Bronchial epithelial cell (primary cell): ENCODE measurements around the gene KRT33B. TPM values are rescaled to one million over a fixed set of nuclear protein-coding genes. Genes with fewer than 3 reads are reported as not detected.

Source experiments
- DNase-seq: peaks from one replicate; pipeline ENCODE4 v3.0.0-alpha.2; 2010; ENCODE audit warnings: low read depth
- FAIRE-seq: peaks from 2 replicates; lab custom pipeline; 2011; peaks lifted over from hg19 to GRCh38; lab: Jason Lieb, UNC
- H3K27me3 ChIP-seq: 2 replicates; pipeline ENCODE4 v1.5.1; 2011; ENCODE audit warnings: low read length; ENCODE audit not compliant: control insufficient read depth, insufficient read depth
- H3K36me3 ChIP-seq: 2 replicates; pipeline ENCODE4 v1.5.1; 2011; ENCODE audit warnings: low read length; ENCODE audit not compliant: control insufficient read depth, insufficient read depth
- H3K4me3 ChIP-seq: 2 replicates; pipeline ENCODE4 v1.5.1; 2011; ENCODE audit warnings: mild to moderate bottlenecking, low read depth, low read length, control low read depth
- total RNA-seq: library from RNA; depleted of rRNA; stranded (reverse); fragments of >200 nt; gene quantifications from 2 replicates; pipeline ENCODE4 v1.2.1, GENCODE V29; 2014
- TF ChIP-seq, protein P1 (sequence below): IDR thresholded peaks from 2 replicates; pipeline ENCODE4 v1.5.1; 2011; ENCODE audit warnings: mild to moderate bottlenecking, moderate library complexity, low read length, control low read depth, inconsistent platforms; ENCODE audit not compliant: insufficient read depth, severe bottlenecking

Gene KRT33B
- total RNA-seq, 1 donor from 2014 or later = 0.79 TPM

GRCh38 chr17:41366070-41366469, 3.5 kb downstream of the KRT33B start:
- no peak overlapping the region for H3K4me3 ChIP-seq

GRCh38 chr17:41363881-41364280, 5.7 kb downstream of the KRT33B start:
- no peak overlapping the region for H3K4me3 ChIP-seq
- FAIRE-seq = no peak
- no peak for DNase-seq
- TF ChIP-seq, protein P1, sequence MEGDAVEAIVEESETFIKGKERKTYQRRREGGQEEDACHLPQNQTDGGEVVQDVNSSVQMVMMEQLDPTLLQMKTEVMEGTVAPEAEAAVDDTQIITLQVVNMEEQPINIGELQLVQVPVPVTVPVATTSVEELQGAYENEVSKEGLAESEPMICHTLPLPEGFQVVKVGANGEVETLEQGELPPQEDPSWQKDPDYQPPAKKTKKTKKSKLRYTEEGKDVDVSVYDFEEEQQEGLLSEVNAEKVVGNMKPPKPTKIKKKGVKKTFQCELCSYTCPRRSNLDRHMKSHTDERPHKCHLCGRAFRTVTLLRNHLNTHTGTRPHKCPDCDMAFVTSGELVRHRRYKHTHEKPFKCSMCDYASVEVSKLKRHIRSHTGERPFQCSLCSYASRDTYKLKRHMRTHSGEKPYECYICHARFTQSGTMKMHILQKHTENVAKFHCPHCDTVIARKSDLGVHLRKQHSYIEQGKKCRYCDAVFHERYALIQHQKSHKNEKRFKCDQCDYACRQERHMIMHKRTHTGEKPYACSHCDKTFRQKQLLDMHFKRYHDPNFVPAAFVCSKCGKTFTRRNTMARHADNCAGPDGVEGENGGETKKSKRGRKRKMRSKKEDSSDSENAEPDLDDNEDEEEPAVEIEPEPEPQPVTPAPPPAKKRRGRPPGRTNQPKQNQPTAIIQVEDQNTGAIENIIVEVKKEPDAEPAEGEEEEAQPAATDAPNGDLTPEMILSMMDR = no peak
- no peaks in the 10 kb centered on the region for H3K27me3 ChIP-seq
- H3K36me3 ChIP-seq = no peaks in the 10 kb centered on the region

More at GRCh38 chr17:41366070-41366469, 3.5 kb downstream of the KRT33B start:
- Histone ChIP-seq H3K36me3 (no peaks in the 10 kb centered on the region), H3K27me3 (no peaks in the 10 kb centered on the region)
- TF ChIP-seq, protein P1 = no peak
- no peak for DNase-seq
- no peak for FAIRE-seq

DNA sequence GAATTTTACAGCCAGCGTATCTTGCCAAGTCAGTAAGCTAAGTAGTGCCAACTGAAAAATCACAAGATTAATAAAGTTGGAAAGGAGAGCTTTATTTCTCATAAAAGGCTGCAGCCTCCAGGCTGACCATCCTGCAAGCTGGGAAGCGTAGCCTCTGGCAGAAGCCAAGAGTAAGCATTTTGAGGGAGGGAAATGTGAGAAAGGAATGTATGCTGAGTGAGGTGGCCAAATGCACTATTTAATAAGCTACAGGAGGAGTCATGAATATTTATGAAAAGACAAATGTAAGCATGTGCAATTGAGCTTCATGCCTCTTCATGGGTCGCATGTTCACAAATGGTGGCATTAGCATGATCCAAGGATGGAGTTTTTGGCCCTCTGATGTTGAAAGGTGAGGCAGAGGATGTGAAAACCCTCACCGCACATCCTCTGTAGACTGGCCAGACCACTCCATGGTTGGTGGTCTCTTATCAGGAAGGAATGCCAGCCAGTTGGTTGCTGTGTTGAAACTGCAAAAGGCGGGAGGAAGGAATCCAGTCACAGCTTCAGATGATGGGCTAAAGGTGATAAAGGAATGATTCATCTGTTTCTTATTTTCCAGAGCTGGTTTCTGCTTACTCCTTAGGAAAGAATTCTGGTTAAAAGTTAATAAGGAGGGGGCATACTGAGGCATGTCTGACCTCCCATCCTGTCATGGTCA, 9.2 kb downstream of the KRT33B start:
- no peaks in the 10 kb centered on the region for H3K36me3 ChIP-seq
- FAIRE-seq (no peak), DNase-seq (peak; percentile 81)
- TF ChIP-seq, protein P1 = no peak
- H3K27me3 ChIP-seq = no peaks in the 10 kb centered on the region
- H3K4me3 ChIP-seq = no peak overlapping the region

GRCh38 chr17:41354536-41354935, 15.1 kb downstream of the KRT33B start:
- FAIRE-seq (no peak), DNase-seq (peak; percentile 42)
- TF ChIP-seq, protein P1 = no peak
- no peak overlapping the region for H3K4me3 ChIP-seq
- no peaks in the 10 kb centered on the region for H3K27me3 ChIP-seq
- no peaks in the 10 kb centered on the region for H3K36me3 ChIP-seq

- no peaks in the 10 kb centered on the region for H3K27me3 ChIP-seq
- H3K36me3 ChIP-seq = no peaks in the 10 kb centered on the region
- H3K4me3 ChIP-seq = no peak overlapping the region
- FAIRE-seq = peak; percentile 86
- TF ChIP-seq, protein P1 = no peak
- DNase-seq = peak; percentile 95
Observed at GRCh38 chr17:41352597-41353366, 16.8 kb downstream of the KRT33B start.
